SK-N-SH (cell line): ENCODE results near the gene PRMT9. TPM values are rescaled to one million over a fixed set of nuclear protein-coding genes. Genes with fewer than 3 reads are reported as not detected.

Experiments
- CTCF ChIA-PET: fragments of 300-600, 350-600 bp; formaldehyde crosslinking; extraction: SDS; loops from one replicate; lab custom pipeline; 2021; lab: Yijun Ruan, JAX
- POLR2A ChIA-PET: fragments of 350-600 bp; sonication (Branson Sonifier 250); formaldehyde crosslinking; extraction: SDS; loops from one replicate; lab custom pipeline; 2020; ENCODE audit warnings: antibody characterized with exemption, inconsistent platforms; lab: Yijun Ruan, JAX
- DNase-seq: peaks from one replicate; pipeline ENCODE4 v3.0.0; 2012
- H2AFZ ChIP-seq: fragments of 200-600 bp; sonication (generic); 2 replicates; pipeline ENCODE4 v1.8.1; 2016; ENCODE audit warnings: antibody characterized with exemption, mild to moderate bottlenecking, low read depth
- H3F3A ChIP-seq: fragments of 200-600 bp; sonication (generic); replicated peaks from 2 replicates; pipeline ENCODE3; 2016; ENCODE audit warnings: antibody characterized with exemption, mild to moderate bottlenecking; ENCODE audit not compliant: insufficient read depth
- H3K27ac ChIP-seq, 2 experiments: fragments of 200-500 bp in 1 of 2; fragments of 200-600 bp in 1 of 2; sonication (Bioruptor generic) in 1 of 2; sonication (generic), shearing (Covaris generic) in 1 of 2; 2 replicates each; pipeline versions ENCODE4 v1.5.1 to v1.6.1; 2014 to 2016; ENCODE audit warnings: low read depth in 2 of 2, inconsistent platforms in 1 of 2, low read length in 1 of 2, mild to moderate bottlenecking in 1 of 2, mixed read lengths in 1 of 2
- H3K27me3 ChIP-seq: fragments of 200-600 bp; sonication (generic), shearing (Covaris generic); 2 replicates; pipeline ENCODE4 v1.6.1; 2016; ENCODE audit warnings: mixed run types; ENCODE audit not compliant: insufficient read depth
- H3K36me3 ChIP-seq, 2 experiments: fragments of 200-500 bp in 1 of 2; fragments of 200-600 bp in 1 of 2; sonication (Bioruptor generic) in 1 of 2; sonication (generic) in 1 of 2; replicated peaks in 1 of 2; 2 replicates each; pipeline versions ENCODE3 to v1.5.1; 2014 to 2016; ENCODE audit warnings: low read length in 1 of 2, mild to moderate bottlenecking in 1 of 2; ENCODE audit not compliant: insufficient read depth in 2 of 2, control insufficient read depth in 1 of 2
- H3K4me1 ChIP-seq, 2 experiments: fragments of 200-500 bp in 1 of 2; fragments of 200-600 bp in 1 of 2; sonication (Bioruptor generic) in 1 of 2; sonication (generic), shearing (Covaris generic) in 1 of 2; 2 replicates each; pipeline versions ENCODE4 v1.5.1 to v1.6.1; 2014 to 2016; ENCODE audit warnings: low read depth in 1 of 2, low read length in 1 of 2, mixed run types in 1 of 2; ENCODE audit not compliant: insufficient read depth in 2 of 2, control insufficient read depth in 1 of 2
- H3K4me2 ChIP-seq: fragments of 200-600 bp; sonication (generic), shearing (Covaris generic); 2 replicates; pipeline ENCODE4 v1.6.1; 2017; ENCODE audit warnings: mixed run types
- H3K4me3 ChIP-seq, 2 experiments: fragments of 200-500 bp in 1 of 2; fragments of 200-600 bp in 1 of 2; sonication (Bioruptor generic) in 1 of 2; sonication (generic), shearing (Covaris generic) in 1 of 2; 2 replicates each; pipeline versions ENCODE4 v1.5.1 to v1.8.1; 2014 to 2016; ENCODE audit warnings: low read depth in 2 of 2, inconsistent platforms in 1 of 2, low read length in 1 of 2, mild to moderate bottlenecking in 1 of 2, mixed read lengths in 1 of 2, moderate library complexity in 1 of 2
- H3K79me2 ChIP-seq: fragments of 200-600 bp; sonication (generic); 2 replicates; pipeline ENCODE4 v1.8.1; 2017; ENCODE audit warnings: mild to moderate bottlenecking; ENCODE audit not compliant: insufficient read depth
- H3K9ac ChIP-seq: fragments of 200-600 bp; sonication (generic); 2 replicates; pipeline ENCODE4 v1.6.1; 2017; ENCODE audit warnings: mixed run types
- H3K9me2 ChIP-seq: fragments of 200-600 bp; sonication (generic); 2 replicates; pipeline ENCODE4 v1.6.1; 2017; ENCODE audit warnings: mixed run types
- H3K9me3 ChIP-seq: fragments of 200-600 bp; sonication (generic); 2 replicates; pipeline ENCODE4 v1.6.1; 2017; ENCODE audit warnings: mixed run types, mild to moderate bottlenecking, moderate library complexity
- H4K20me1 ChIP-seq: fragments of 200-600 bp; sonication (generic); 2 replicates; pipeline ENCODE4 v1.6.1; 2017; ENCODE audit warnings: mild to moderate bottlenecking, mixed run types; ENCODE audit not compliant: insufficient read depth
- CHD2 ChIP-seq: fragments of 150-350 bp; IDR thresholded peaks from 2 replicates; pipeline ENCODE4 v1.6.1; 2018; ENCODE audit warnings: low read length; ENCODE audit not compliant: partially characterized antibody
- EP300 ChIP-seq, 2 experiments: IDR thresholded peaks; 2 replicates each; pipeline versions ENCODE4 v1.4.0 to v1.6.1; 2012; ENCODE audit warnings: borderline replicate concordance in 1 of 2, low read depth in 1 of 2, low read length in 1 of 2
- GABPA ChIP-seq: IDR thresholded peaks from 2 replicates; pipeline ENCODE4 v1.4.0; 2012; ENCODE audit warnings: low read depth, mild to moderate bottlenecking
- NFIC ChIP-seq: IDR thresholded peaks from 2 replicates; pipeline ENCODE4 v1.4.0; 2012; ENCODE audit warnings: borderline replicate concordance
- RCOR1 ChIP-seq: fragments of 150-350 bp; IDR thresholded peaks from 2 replicates; pipeline ENCODE4 v1.6.1; 2017; ENCODE audit warnings: antibody characterized with exemption, low read length
- RFX5 ChIP-seq: IDR thresholded peaks from 2 replicates; pipeline ENCODE4 v1.6.1; 2012; ENCODE audit warnings: mild to moderate bottlenecking, improper control_type of control experiment, low read length
- RXRA ChIP-seq: IDR thresholded peaks from 2 replicates; pipeline ENCODE4 v1.4.0; 2012; ENCODE audit warnings: low read depth, mild to moderate bottlenecking, borderline replicate concordance
- SIN3A ChIP-seq: IDR thresholded peaks from 2 replicates; pipeline ENCODE4 v1.6.1; 2012; ENCODE audit warnings: low read depth, mild to moderate bottlenecking, low read length, moderate library complexity, borderline replicate concordance
- TAF1 ChIP-seq: IDR thresholded peaks from 2 replicates; pipeline ENCODE4 v1.6.1; 2012; ENCODE audit warnings: low read depth, mild to moderate bottlenecking, low read length, moderate library complexity, borderline replicate concordance
- TCF12 ChIP-seq: IDR thresholded peaks from 2 replicates; pipeline ENCODE4 v1.4.0; 2012
- TEAD4 ChIP-seq: IDR thresholded peaks from 2 replicates; pipeline ENCODE4 v1.4.0; 2012; ENCODE audit warnings: mild to moderate bottlenecking, borderline replicate concordance; ENCODE audit not compliant: insufficient read depth
- USF1 ChIP-seq: IDR thresholded peaks from 2 replicates; pipeline ENCODE4 v1.4.0; 2012; ENCODE audit warnings: low read depth, borderline replicate concordance
- YY1 ChIP-seq: IDR thresholded peaks from 2 replicates; pipeline ENCODE4 v1.4.0; 2012; ENCODE audit warnings: low read depth, mild to moderate bottlenecking
- WGBS: methylation state at CpG from one replicate; pipeline ENCODE4 v1.1.6; 2017; ENCODE audit warnings: low lambda C conversion rate; 5-methylcytosine and 5-hydroxymethylcytosine counted together
- polyA plus RNA-seq, 3 experiments: library from polyadenylated mRNA; depleted of rRNA; stranded (reverse); fragments of >200 nt; gene quantifications; 2 replicates each; pipeline ENCODE4 v1.2.3, GENCODE V29; 2012
- TF ChIP-seq, protein P1 (sequence below): IDR thresholded peaks from 2 replicates; pipeline ENCODE4 v1.4.0; 2012; ENCODE audit warnings: low read depth, borderline replicate concordance
- TF ChIP-seq, protein P2 (sequence below): IDR thresholded peaks from 2 replicates; pipeline ENCODE4 v1.6.1; 2012; ENCODE audit warnings: mild to moderate bottlenecking, low read depth, low read length, moderate library complexity

Gene PRMT9
- polyA plus RNA-seq, 1 of the 3 experiments (the other 2 are of a cell fraction), result 3.9 TPM

GRCh38 chr4:147640331-147640730 lies 43.6 kb downstream of the PRMT9 start:
- ChIA-PET CTCF (interaction anchor here (1.2 to 4.6 kb wide), 2 partner anchors 12 to 227 kb away, joined by 3 to 26 read pairs; no protein-coding TSS in a partner anchor), POLR2A (no interaction called here)
- no peak overlapping the region for H2AFZ ChIP-seq
- no peak overlapping the region for H3K4me2 ChIP-seq
- H3K9me2 ChIP-seq, result no peaks in the 10 kb centered on the region
- H3F3A ChIP-seq, result peaks cover 11% of the 10 kb centered on the region
- H3K36me3 ChIP-seq, result peaks cover 30 to 44% of the 10 kb centered on the region in 2 experiments
- TF ChIP-seq TEAD4, result no peak
- TF ChIP-seq, protein P1, sequence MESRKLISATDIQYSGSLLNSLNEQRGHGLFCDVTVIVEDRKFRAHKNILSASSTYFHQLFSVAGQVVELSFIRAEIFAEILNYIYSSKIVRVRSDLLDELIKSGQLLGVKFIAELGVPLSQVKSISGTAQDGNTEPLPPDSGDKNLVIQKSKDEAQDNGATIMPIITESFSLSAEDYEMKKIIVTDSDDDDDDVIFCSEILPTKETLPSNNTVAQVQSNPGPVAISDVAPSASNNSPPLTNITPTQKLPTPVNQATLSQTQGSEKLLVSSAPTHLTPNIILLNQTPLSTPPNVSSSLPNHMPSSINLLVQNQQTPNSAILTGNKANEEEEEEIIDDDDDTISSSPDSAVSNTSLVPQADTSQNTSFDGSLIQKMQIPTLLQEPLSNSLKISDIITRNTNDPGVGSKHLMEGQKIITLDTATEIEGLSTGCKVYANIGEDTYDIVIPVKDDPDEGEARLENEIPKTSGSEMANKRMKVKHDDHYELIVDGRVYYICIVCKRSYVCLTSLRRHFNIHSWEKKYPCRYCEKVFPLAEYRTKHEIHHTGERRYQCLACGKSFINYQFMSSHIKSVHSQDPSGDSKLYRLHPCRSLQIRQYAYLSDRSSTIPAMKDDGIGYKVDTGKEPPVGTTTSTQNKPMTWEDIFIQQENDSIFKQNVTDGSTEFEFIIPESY, result no peak
- TF ChIP-seq, protein P2, sequence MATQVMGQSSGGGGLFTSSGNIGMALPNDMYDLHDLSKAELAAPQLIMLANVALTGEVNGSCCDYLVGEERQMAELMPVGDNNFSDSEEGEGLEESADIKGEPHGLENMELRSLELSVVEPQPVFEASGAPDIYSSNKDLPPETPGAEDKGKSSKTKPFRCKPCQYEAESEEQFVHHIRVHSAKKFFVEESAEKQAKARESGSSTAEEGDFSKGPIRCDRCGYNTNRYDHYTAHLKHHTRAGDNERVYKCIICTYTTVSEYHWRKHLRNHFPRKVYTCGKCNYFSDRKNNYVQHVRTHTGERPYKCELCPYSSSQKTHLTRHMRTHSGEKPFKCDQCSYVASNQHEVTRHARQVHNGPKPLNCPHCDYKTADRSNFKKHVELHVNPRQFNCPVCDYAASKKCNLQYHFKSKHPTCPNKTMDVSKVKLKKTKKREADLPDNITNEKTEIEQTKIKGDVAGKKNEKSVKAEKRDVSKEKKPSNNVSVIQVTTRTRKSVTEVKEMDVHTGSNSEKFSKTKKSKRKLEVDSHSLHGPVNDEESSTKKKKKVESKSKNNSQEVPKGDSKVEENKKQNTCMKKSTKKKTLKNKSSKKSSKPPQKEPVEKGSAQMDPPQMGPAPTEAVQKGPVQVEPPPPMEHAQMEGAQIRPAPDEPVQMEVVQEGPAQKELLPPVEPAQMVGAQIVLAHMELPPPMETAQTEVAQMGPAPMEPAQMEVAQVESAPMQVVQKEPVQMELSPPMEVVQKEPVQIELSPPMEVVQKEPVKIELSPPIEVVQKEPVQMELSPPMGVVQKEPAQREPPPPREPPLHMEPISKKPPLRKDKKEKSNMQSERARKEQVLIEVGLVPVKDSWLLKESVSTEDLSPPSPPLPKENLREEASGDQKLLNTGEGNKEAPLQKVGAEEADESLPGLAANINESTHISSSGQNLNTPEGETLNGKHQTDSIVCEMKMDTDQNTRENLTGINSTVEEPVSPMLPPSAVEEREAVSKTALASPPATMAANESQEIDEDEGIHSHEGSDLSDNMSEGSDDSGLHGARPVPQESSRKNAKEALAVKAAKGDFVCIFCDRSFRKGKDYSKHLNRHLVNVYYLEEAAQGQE, result no peak
- no peak for TF ChIP-seq EP300 (IDR thresholded peaks at IDR 0.05; ENCODE audit: borderline replicate concordance in 1 of 2, low read depth in 1 of 2, low read length in 1 of 2)
- DNase-seq, result no peak
- H3K4me1 ChIP-seq, result peaks cover 0 to 7% of the 10 kb centered on the region in 2 experiments; a peak in 2 of 4 replicates
- 100% methylated on average over 1 of the region's 1 CpG for WGBS
- no peak overlapping the region for H3K27ac ChIP-seq
- peaks cover 4% of the 10 kb centered on the region for H3K79me2 ChIP-seq
- no peaks in the 10 kb centered on the region for H3K27me3 ChIP-seq
- no peaks in the 10 kb centered on the region for H4K20me1 ChIP-seq
- no peak overlapping the region for H3K9ac ChIP-seq
- H3K9me3 ChIP-seq, result 0 out of 2 replicates have a peak, but pooled peaks cover 4% of the 10 kb centered on the region
- H3K4me3 ChIP-seq, result no peak overlapping the region

GRCh38 chr4:147639388-147639787 lies 44.6 kb downstream of the PRMT9 start:
- ChIA-PET POLR2A (no interaction called here), CTCF (interaction anchor here (4.6 kb wide), 1 partner anchor 227 kb away, joined by 26 read pairs; no protein-coding TSS in a partner anchor)
- Histone ChIP-seq H3K9ac (no peak overlapping the region), H4K20me1 (no peaks in the 10 kb centered on the region), H3K36me3 (peaks cover 39 to 54% of the 10 kb centered on the region in 2 experiments), H3K27me3 (no peaks in the 10 kb centered on the region), H3K4me1 (peaks cover 0 to 2% of the 10 kb centered on the region in 2 experiments; a peak in 1 of 4 replicates), H3K4me3 (no peak overlapping the region), H3K9me2 (no peaks in the 10 kb centered on the region), H3K79me2 (peaks cover 4% of the 10 kb centered on the region; the same call in 1 of the 2 replicates), H3F3A (peaks cover 11% of the 10 kb centered on the region), H3K9me3 (0 out of 2 replicates have a peak, but pooled peaks cover 4% of the 10 kb centered on the region), H3K27ac (peak overlapping the region in 1 of 2 experiments; percentile 44; a peak in 3 of 4 replicates), H2AFZ (no peak overlapping the region), H3K4me2 (no peak overlapping the region)
- TF ChIP-seq RCOR1 (peak; percentile 54), EP300 (IDR thresholded peaks at IDR 0.05; ENCODE audit: borderline replicate concordance in 1 of 2, low read depth in 1 of 2, low read length in 1 of 2) (peak in 1 of 2 experiments; percentile 71; a peak in 2 of 4 replicates), GABPA (no peak), SIN3A (no peak), TAF1 (no peak), TEAD4 (no peak), TCF12 (peak; percentile 40; the same call in 1 of the 2 replicates), YY1 (no peak), USF1 (no peak), RFX5 (no peak), RXRA (no peak), NFIC (no peak), CHD2 (peak; percentile 14)
- TF ChIP-seq, protein P1, result no peak
- DNase-seq, result peak; percentile 21
